ENCODE data around the gene SEC14L3. TPM values are rescaled to one million over a fixed set of nuclear protein-coding genes. Genes with fewer than 3 reads are reported as not detected.

SEC14L3 gene
- total and polyA plus RNA-seq, 10 of the 15 experiments (the other 5 are each of a cell fraction or from before 2014, with no cell fraction given), result 0.03 TPM; not detected in 9

- ATAC-seq, result no peak
- BruUV-seq (replicated peaks), result no TSS peak
- TF ChIP-seq NR2F1 (conservative IDR thresholded peaks at IDR 0.05) (no peak), ZBTB40 (IDR thresholded peaks at IDR 0.05; ENCODE audit: borderline replicate concordance) (no peak), SMAD1 (IDR thresholded peaks at IDR 0.05; ENCODE audit: low read depth, partially characterized antibody) (no peak), CBX3 (IDR thresholded peaks at IDR 0.05; ENCODE audit: borderline replicate concordance, low read depth) (no peak), ATF7 (IDR thresholded peaks at IDR 0.05; ENCODE audit: low read depth) (no peak), KDM1A (IDR thresholded peaks at IDR 0.05; ENCODE audit: borderline replicate concordance) (no peak), MAX (IDR thresholded peaks at IDR 0.05; ENCODE audit: low read depth, low read length) (no peak), ZNF217 (IDR thresholded peaks at IDR 0.05) (no peak), CREB1 (IDR thresholded peaks at IDR 0.05; ENCODE audit: low read depth) (no peak), MTA2 (IDR thresholded peaks at IDR 0.05; ENCODE audit: low read depth) (no peak)
- Histone ChIP-seq H3K4me1 (ENCODE audit: control insufficient read depth, insufficient read depth, low read length) (no peaks in the 10 kb centered on the region), H3K9ac (ENCODE audit: control insufficient read depth, insufficient read depth, low read length) (no peak overlapping the region), H3K79me2 (ENCODE audit: control insufficient read depth, insufficient read depth, low read length) (no peaks in the 10 kb centered on the region), H3K27me3 (replicated peaks in 1 of 2; ENCODE audit: control insufficient read depth in 2 of 2, insufficient read depth in 2 of 2, low read length in 1 of 2) (no peaks in the 10 kb centered on the region), H3K9me3 (replicated peaks; ENCODE audit: control insufficient read depth, insufficient read depth, low read length) (no peaks in the 10 kb centered on the region), H3K4me2 (ENCODE audit: control insufficient read depth, insufficient read depth) (no peak overlapping the region), H4K20me1 (ENCODE audit: control insufficient read depth, insufficient read depth) (no peaks in the 10 kb centered on the region), H2AFZ (ENCODE audit: control insufficient read depth, low read depth, low read length) (no peak overlapping the region), H3K27ac (ENCODE audit: control insufficient read depth, insufficient read depth) (no peak overlapping the region), H3K36me3 (ENCODE audit: control insufficient read depth in 2 of 2, insufficient read depth in 2 of 2, low read length in 1 of 2) (peaks cover 0 to 12% of the 10 kb centered on the region in 2 experiments; a peak in 2 of 4 replicates), H3K4me3 (no peak overlapping the region)
- no peak for DNase-seq (ENCODE audit: low read depth, low spot score)
- WGBS (ENCODE audit: insufficient coverage, insufficient replicate concordance, low lambda C conversion rate, missing lambda C conversion rate), result 82% methylated on average over 4 of the region's 4 CpGs
- ChIA-PET SMC1A (ENCODE audit: uncharacterized antibody, unreplicated experiment) (interaction anchor here (1.2 to 1.7 kb wide), 4 partner anchors 9 to 22 kb away, joined by 4 to 6 read pairs (median 4); partner anchors contain the start of gene MTFP1), POLR2A (interaction anchor here (0.6 to 1.1 kb wide), 2 partner anchors 9 to 21 kb away, joined by 3 to 4 read pairs; no protein-coding TSS in a partner anchor), RAD21 (ENCODE audit: unreplicated experiment) (interaction anchor here (1.3 kb wide), 1 partner anchor 9 kb away, joined by 5 read pairs; no protein-coding TSS in a partner anchor), CTCF (interaction anchor here (0.8 to 2.4 kb wide), 3 partner anchors 8 to 22 kb away, joined by 3 to 9 read pairs (median 3); no protein-coding TSS in a partner anchor)
- intact Hi-C loops (cut with micrococcal nuclease; ENCODE audit: unreplicated experiment) (no loop called here), in situ Hi-C loops (cut with MboI) (no loop called here)
- FAIRE-seq, result no peak
Measured at GRCh38 chr22:30414525-30415047, 57.2 kb downstream of the SEC14L3 start.

All from GM12878 (cell line).